H1 (cell line): ENCODE results near the gene CEP83. TPM values are rescaled to one million over a fixed set of nuclear protein-coding genes. Genes with fewer than 3 reads are reported as not detected.

Experiments
- BRCA1 ChIP-seq: IDR thresholded peaks from 2 replicates; pipeline ENCODE4 v1.6.1; 2012; ENCODE audit warnings: low read depth, low read length, improper control_type of control experiment
- CTBP2 ChIP-seq: IDR thresholded peaks from 2 replicates; pipeline ENCODE4 v1.7.0; 2011; ENCODE audit warnings: borderline replicate concordance, mild to moderate bottlenecking, moderate library complexity, mixed read lengths, low read length; ENCODE audit not compliant: insufficient read depth, insufficient read length
- EP300 ChIP-seq, 2 experiments: IDR thresholded peaks; 1 replicate in 1 of 2; 2 replicates in 1 of 2; pipeline ENCODE4 v1.6.1; 2011 to 2012; ENCODE audit warnings: low read depth in 2 of 2, low read length in 2 of 2, mild to moderate bottlenecking in 2 of 2, borderline replicate concordance in 1 of 2, inconsistent platforms in 1 of 2, moderate library complexity in 1 of 2
- RXRA ChIP-seq: IDR thresholded peaks from 2 replicates; pipeline ENCODE4 v1.6.1; 2011; ENCODE audit warnings: low read depth, mild to moderate bottlenecking, low read length, moderate library complexity; ENCODE audit not compliant: insufficient read depth
- SP2 ChIP-seq: IDR thresholded peaks from 2 replicates; pipeline ENCODE4 v1.6.1; 2012; ENCODE audit warnings: mild to moderate bottlenecking, low read length, inconsistent platforms
- polyA plus RNA-seq, 7 experiments: library from polyadenylated mRNA; depleted of rRNA in 3 of 7; stranded (reverse) in 5 of 7; unstranded in 2 of 7; fragments of >200 nt in 5 of 7; fragments of 200-250 nt in 2 of 7; gene quantifications; 1 replicate in 5 of 7; 2 replicates in 1 of 7; 4 replicates in 1 of 7; pipeline versions ENCODE4 v1.2.1 to v1.2.3, GENCODE V29; 2011 to 2013; ENCODE audit warnings: missing spikeins in 2 of 7, mixed read lengths in 2 of 7
- total RNA-seq: library from RNA; stranded (reverse); fragmentation: NEBNext Ultra II Directional; extraction: Animal tissue kit (Norgen Biotek cat#: 25700); gene quantifications from 2 replicates; pipeline ENCODE4 v1.2.1, GENCODE V29; 2021
- TF ChIP-seq, protein P1 (sequence below): IDR thresholded peaks from 2 replicates; pipeline ENCODE4 v1.6.1; 2011; ENCODE audit warnings: low read length, improper control_type of control experiment

CEP83 gene
- total and polyA plus RNA-seq, 2 of the 8 experiments (the other 6 are each of a cell fraction or from before 2014, with no cell fraction given), result 6.0 to 25.8 TPM

DNA sequence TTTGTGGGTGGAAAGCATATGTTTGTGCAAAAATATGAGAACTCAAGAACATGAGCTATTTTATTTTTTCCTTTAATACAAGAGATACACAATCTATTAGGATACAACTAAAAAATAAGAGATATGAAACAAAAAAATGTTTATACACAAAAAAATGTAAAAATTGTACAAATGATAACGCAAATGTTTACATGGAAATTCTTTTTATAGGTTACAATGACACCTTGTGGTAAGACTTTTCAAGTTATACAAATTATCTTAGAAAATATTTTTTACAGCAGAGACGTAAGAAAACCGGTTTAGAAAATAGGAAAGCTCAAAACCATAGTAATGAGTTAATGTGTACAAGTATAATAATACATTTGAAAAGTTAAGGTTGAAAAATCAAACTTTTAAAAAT lies 25.5 kb downstream of the CEP83 start (continued):
- TF ChIP-seq CTBP2 (no peak), RXRA (no peak), EP300 (IDR thresholded peaks at IDR 0.05; ENCODE audit: borderline replicate concordance in 1 of 2, low read depth in 2 of 2, low read length in 2 of 2) (no peak), SP2 (no peak), BRCA1 (no peak)
- TF ChIP-seq, protein P1, sequence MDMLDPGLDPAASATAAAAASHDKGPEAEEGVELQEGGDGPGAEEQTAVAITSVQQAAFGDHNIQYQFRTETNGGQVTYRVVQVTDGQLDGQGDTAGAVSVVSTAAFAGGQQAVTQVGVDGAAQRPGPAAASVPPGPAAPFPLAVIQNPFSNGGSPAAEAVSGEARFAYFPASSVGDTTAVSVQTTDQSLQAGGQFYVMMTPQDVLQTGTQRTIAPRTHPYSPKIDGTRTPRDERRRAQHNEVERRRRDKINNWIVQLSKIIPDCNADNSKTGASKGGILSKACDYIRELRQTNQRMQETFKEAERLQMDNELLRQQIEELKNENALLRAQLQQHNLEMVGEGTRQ, result no peak
